ENCODE measurements around the gene POP7. TPM values are rescaled to one million over a fixed set of nuclear protein-coding genes. Genes with fewer than 3 reads are reported as not detected.

Gene POP7
- total RNA-seq, 2 experiments from 2014 or later, result 38.7 to 42.2 TPM

DNA sequence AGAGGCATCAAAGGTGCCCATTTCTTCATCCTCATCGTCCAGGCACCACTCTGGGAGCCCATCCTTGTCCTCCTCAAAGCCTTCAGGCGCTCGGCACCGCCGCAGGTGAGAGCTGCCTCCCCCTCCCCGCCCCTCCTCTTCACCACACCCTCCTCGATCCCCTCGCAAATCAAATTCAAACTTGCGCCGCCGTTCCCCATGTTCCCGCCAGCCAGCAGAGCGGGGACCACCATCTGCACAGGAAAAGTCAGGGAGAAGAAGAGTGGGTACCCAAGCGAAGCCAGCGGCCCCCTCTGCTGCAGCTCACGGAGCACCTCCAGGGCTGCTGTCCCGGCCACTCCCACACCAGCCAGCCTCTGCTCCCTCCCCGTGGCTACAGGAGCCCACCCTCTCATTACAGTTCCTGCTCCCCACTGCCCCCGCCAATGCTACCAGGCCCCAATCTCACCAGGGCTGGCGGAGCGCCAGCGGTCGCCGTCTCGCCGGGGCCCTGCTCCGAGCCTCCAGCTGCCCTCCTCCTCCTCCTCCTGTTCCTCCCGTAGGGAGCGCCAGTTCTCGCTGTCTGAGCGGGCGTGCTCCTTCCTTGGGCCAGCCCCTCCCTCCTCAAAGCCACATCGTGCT is 19.6 kb upstream of the POP7 start:
- Mint-ChIP-seq H3K36me3 (peaks cover 19% of the 10 kb centered on the region), H3K9me3 (no peaks in the 10 kb centered on the region), H3K4me3 (no peak overlapping the region), H3K27ac (no peak overlapping the region), H3K4me1 (ENCODE audit: low read depth) (peaks cover 12% of the 10 kb centered on the region), H3K27me3 (no peaks in the 10 kb centered on the region)
- no peak for DNase-seq
- ChIA-PET CTCF (no interaction called here), POLR2A (interaction anchor here (0.6 to 0.9 kb wide), 2 partner anchors 9 to 197 kb away, joined by 3 read pairs; no protein-coding TSS in a partner anchor)
- intact Hi-C loops (cut with micrococcal nuclease), result no loop called here

GRCh38 chr7:100686822-100687211 is 19.1 kb upstream of the POP7 start:
- H3K36me3 Mint-ChIP-seq, result peaks cover 19% of the 10 kb centered on the region
- DNase-seq, result no peak
- no peak overlapping the region for H3K27ac Mint-ChIP-seq
- H3K27me3 Mint-ChIP-seq, result no peaks in the 10 kb centered on the region
- no peaks in the 10 kb centered on the region for H3K9me3 Mint-ChIP-seq
- POLR2A ChIA-PET, result no interaction called here
- CTCF ChIA-PET, result no interaction called here
- peaks cover 13% of the 10 kb centered on the region for H3K4me1 Mint-ChIP-seq (ENCODE audit: low read depth)
- H3K4me3 Mint-ChIP-seq, result no peak overlapping the region
- intact Hi-C loops (cut with micrococcal nuclease), result no loop called here

- no peaks in the 10 kb centered on the region for H3K9me3 Mint-ChIP-seq
- no peak overlapping the region for H3K27ac Mint-ChIP-seq
- peaks cover 19% of the 10 kb centered on the region for H3K36me3 Mint-ChIP-seq
- ChIA-PET POLR2A (no interaction called here), CTCF (interaction anchor here (1.0 to 10.9 kb wide), 2 partner anchors 15 to 18 kb away, joined by 3 to 132 read pairs; partner anchors contain the start of gene POP7)
- no peaks in the 10 kb centered on the region for H3K27me3 Mint-ChIP-seq
- no peak overlapping the region for H3K4me3 Mint-ChIP-seq
- no peak for DNase-seq
- intact Hi-C loops (cut with micrococcal nuclease), result no loop called here
- H3K4me1 Mint-ChIP-seq (ENCODE audit: low read depth), result peaks cover 17% of the 10 kb centered on the region
Measured at GRCh38 chr7:100687261-100687660, 18.7 kb upstream of the POP7 start.

- Mint-ChIP-seq H3K4me1 (ENCODE audit: low read depth) (peaks cover 22% of the 10 kb centered on the region), H3K27me3 (no peaks in the 10 kb centered on the region), H3K27ac (no peak overlapping the region), H3K36me3 (peaks cover 19% of the 10 kb centered on the region), H3K9me3 (no peaks in the 10 kb centered on the region), H3K4me3 (no peak overlapping the region)
- POLR2A ChIA-PET, result no interaction called here
- CTCF ChIA-PET, result interaction anchor here (1.0 to 10.9 kb wide), 2 partner anchors 14 to 17 kb away, joined by 3 to 132 read pairs; partner anchors contain the start of gene POP7
- intact Hi-C loops (cut with micrococcal nuclease), result no loop called here
- no peak for DNase-seq
Measured at GRCh38 chr7:100687751-100688300, 18.1 kb upstream of the POP7 start.

- H3K9me3 Mint-ChIP-seq, result no peaks in the 10 kb centered on the region
- no peaks in the 10 kb centered on the region for H3K27me3 Mint-ChIP-seq
- CTCF ChIA-PET, result interaction anchor here (1.0 to 10.9 kb wide), 3 partner anchors 14 to 16 kb away, joined by 3 to 132 read pairs (median 6); partner anchors contain the start of gene POP7
- POLR2A ChIA-PET, result no interaction called here
- no peak overlapping the region for H3K27ac Mint-ChIP-seq
- DNase-seq, result no peak
- H3K4me1 Mint-ChIP-seq (ENCODE audit: low read depth), result peaks cover 24% of the 10 kb centered on the region
- intact Hi-C loops (cut with micrococcal nuclease), result no loop called here
- H3K4me3 Mint-ChIP-seq, result no peak overlapping the region
- H3K36me3 Mint-ChIP-seq, result peaks cover 21% of the 10 kb centered on the region
Measured at GRCh38 chr7:100688326-100688860, 17.5 kb upstream of the POP7 start.

DNA sequence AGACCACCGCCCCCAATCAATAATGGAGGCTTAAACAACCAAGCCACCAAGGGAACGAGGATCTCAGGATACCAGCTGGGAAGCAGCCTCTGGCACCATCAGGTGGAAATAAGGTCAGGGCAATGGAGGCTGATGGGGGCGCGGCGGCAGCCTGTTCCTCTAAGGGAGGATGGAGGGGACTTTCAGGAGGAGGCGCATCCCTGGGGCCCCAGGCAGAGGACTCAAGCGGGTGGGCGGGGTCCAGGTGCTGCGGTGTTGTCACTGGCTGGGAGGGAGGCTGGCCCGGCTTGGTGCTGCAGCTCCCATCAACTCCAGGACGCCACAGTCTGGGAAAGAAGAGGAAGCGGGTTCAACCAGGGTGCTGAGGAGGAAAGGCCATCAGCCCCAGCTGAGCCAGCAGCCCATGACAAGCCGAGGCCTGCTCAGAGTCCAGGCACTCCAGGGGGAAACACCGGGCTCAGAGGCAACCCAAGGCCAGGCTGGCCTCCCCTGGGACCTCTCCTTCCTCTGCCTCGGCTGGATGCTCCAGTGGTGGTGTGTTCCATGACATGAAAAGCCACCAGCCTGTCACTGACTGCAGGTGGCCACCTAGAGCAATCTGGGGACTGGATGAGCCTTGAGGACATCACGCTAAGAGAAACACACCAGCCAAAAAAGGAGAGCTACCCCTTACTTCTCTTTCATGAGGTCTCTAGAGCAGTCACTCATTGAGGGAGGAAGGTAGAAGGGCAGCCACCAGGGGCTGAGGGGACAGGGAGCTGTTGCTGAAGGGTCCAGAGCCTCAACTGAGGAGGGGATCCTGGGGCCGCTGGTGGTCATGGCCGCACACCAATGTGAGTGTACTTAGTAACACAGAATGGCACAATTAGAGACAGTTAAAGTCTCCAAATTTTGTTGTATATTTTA is 16.4 kb upstream of the POP7 start:
- H3K27me3 Mint-ChIP-seq, result no peaks in the 10 kb centered on the region
- POLR2A ChIA-PET, result interaction anchor here (0.6 kb wide), 1 partner anchor 212 kb away, joined by 3 read pairs; no protein-coding TSS in a partner anchor
- CTCF ChIA-PET, result interaction anchor here (1.0 to 10.9 kb wide), 7 partner anchors 11 to 104 kb away, joined by 5 to 132 read pairs (median 33); partner anchors contain the start of genes FBXO24, LRCH4, MOSPD3 and POP7
- no peak overlapping the region for H3K4me3 Mint-ChIP-seq
- H3K27ac Mint-ChIP-seq, result no peak overlapping the region
- peaks cover 24% of the 10 kb centered on the region for H3K4me1 Mint-ChIP-seq (ENCODE audit: low read depth)
- no peaks in the 10 kb centered on the region for H3K9me3 Mint-ChIP-seq
- intact Hi-C loops (cut with micrococcal nuclease), result loop anchor here (5.0 kb wide), 3 partner anchors 57 to 127 kb away; partner anchors contain the start of genes FBXO24 and LRCH4
- no peak for DNase-seq
- H3K36me3 Mint-ChIP-seq, result peaks cover 21% of the 10 kb centered on the region

DNA sequence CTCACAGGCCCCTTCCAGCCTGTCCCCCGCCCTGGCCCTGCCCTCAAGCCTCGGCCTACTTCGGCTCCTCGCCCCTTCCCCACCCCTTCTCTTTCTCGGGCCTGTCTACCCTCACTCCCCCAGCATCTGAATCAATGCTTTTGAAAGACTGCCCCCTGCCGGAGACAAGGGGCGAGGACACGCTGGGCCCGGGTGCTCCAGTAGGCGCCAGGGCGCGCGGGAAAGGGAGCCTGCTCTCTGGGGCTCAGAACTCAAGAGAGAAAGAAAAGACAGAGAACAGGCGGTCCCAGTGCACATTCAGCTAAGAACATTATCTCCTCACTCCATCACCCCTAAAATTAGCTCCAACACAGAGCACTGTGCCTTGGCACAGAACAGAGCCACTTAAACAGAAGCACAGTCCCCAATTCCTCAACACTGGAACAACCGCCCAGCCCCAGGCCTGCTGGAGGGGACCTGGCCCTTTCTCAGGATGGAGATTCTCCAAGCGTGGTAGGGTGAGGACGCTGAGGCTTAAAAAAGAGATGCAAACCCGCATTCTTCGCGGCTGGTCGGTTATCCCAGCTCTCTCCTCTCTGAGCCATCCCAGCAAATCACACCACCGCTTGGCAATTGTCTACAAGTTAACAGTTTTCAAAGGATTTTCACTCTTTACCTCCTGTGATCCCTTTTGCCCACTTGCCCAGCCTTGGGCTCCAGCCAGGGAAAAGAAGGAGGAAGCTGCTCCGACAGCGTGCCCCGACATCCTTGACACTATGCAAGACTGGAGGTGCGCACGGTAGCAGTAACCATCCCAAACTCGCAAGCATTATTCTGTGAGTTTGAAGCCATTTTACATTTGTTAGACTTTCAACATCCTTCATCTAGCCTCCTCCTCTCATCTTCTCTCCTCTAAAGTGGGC is 14.0 kb upstream of the POP7 start:
- CTCF ChIA-PET, result interaction anchor here (0.6 to 10.9 kb wide), 35 partner anchors 8 to 263 kb away, joined by 3 to 132 read pairs (median 4); partner anchors contain the start of genes FBXO24, GNB2, LRCH4 and MOSPD3
- peaks cover 37% of the 10 kb centered on the region for H3K4me1 Mint-ChIP-seq (ENCODE audit: low read depth)
- H3K4me3 Mint-ChIP-seq, result peak overlapping the region; percentile 93
- H3K9me3 Mint-ChIP-seq, result no peaks in the 10 kb centered on the region
- no peaks in the 10 kb centered on the region for H3K27me3 Mint-ChIP-seq
- POLR2A ChIA-PET, result interaction anchor here (0.7 to 5.3 kb wide), 8 partner anchors 9 to 107 kb away, joined by 3 to 38 read pairs (median 3); partner anchors contain the start of genes FBXO24, GNB2, LRCH4 and POP7
- intact Hi-C loops (cut with micrococcal nuclease), result loop anchor here (2.0 to 5.0 kb wide), 4 partner anchors 17 to 130 kb away; partner anchors contain the start of genes FBXO24 and LRCH4
- H3K36me3 Mint-ChIP-seq, result peaks cover 13% of the 10 kb centered on the region
- peak; percentile 88 for DNase-seq
- no peak overlapping the region for H3K27ac Mint-ChIP-seq

DNA sequence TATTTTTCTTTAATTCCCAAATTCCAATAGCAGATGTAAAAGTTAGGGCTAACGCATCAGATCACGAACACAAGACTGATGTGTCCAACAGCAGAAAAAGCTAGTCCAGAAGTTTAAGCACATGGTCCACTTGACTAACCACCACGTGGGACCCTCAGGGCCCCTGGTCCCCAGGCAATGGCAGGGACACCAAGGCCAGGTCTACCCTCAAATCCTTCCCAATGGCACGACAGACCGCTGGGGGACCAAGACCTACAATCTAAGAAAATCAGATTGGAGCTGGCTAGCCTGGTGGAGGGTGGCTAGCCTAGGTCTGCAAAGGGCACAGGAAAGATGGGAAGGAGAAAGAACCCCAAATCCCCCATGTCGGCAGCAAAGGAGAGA is 13.4 kb upstream of the POP7 start:
- ChIA-PET CTCF (interaction anchor here (0.7 to 10.9 kb wide), 24 partner anchors 9 to 242 kb away, joined by 3 to 132 read pairs (median 5); partner anchors contain the start of genes FBXO24, LRCH4, MOSPD3 and POP7), POLR2A (interaction anchor here (0.7 to 5.3 kb wide), 6 partner anchors 11 to 108 kb away, joined by 3 to 38 read pairs (median 3); partner anchors contain the start of gene POP7)
- Mint-ChIP-seq H3K27ac (peak overlapping the region; percentile 86), H3K4me1 (ENCODE audit: low read depth) (peaks cover 37% of the 10 kb centered on the region), H3K36me3 (peaks cover 12% of the 10 kb centered on the region), H3K9me3 (no peaks in the 10 kb centered on the region), H3K4me3 (peak overlapping the region; percentile 93), H3K27me3 (no peaks in the 10 kb centered on the region)
- no peak for DNase-seq
- intact Hi-C loops (cut with micrococcal nuclease), result loop anchor here (2.0 to 5.0 kb wide), 4 partner anchors 18 to 130 kb away; partner anchors contain the start of genes FBXO24 and LRCH4

GRCh38 chr7:100693312-100694097 is 12.4 kb upstream of the POP7 start:
- intact Hi-C loops (cut with micrococcal nuclease), result loop anchor here (1.0 to 5.0 kb wide), 6 partner anchors 12 to 131 kb away; partner anchors contain the start of genes FBXO24 and LRCH4
- Mint-ChIP-seq H3K4me1 (ENCODE audit: low read depth) (peaks cover 34% of the 10 kb centered on the region), H3K36me3 (peaks cover 7% of the 10 kb centered on the region), H3K4me3 (peak overlapping the region; percentile 93), H3K9me3 (no peaks in the 10 kb centered on the region), H3K27me3 (no peaks in the 10 kb centered on the region), H3K27ac (peak overlapping the region; percentile 86)
- CTCF ChIA-PET, result interaction anchor here (0.8 to 10.9 kb wide), 14 partner anchors 8 to 243 kb away, joined by 3 to 132 read pairs (median 14); partner anchors contain the start of genes FBXO24, LRCH4, MOSPD3 and POP7
- POLR2A ChIA-PET, result interaction anchor here (0.7 to 5.3 kb wide), 7 partner anchors 12 to 109 kb away, joined by 3 to 38 read pairs (median 3); partner anchors contain the start of gene POP7
- DNase-seq, result no peak
